PC-3 (cell line): ENCODE data around the gene B3GNT5. TPM values are rescaled to one million over a fixed set of nuclear protein-coding genes. Genes with fewer than 3 reads are reported as not detected.

ENCODE experiments used
- ATAC-seq: fragments of 200-7000 bp; cut with Tn5 transposase; 2 replicates; pipeline ENCODE4 v1.9.1; 2020; ENCODE audit warnings: mild to moderate bottlenecking, moderate library complexity
- BruUV-seq: library from RNA; stranded (reverse); fragments of 400-500 nt; replicated peaks from 2 replicates; lab custom pipeline; 2021; lab: Mats Ljungman, UMichigan
- CTCF ChIA-PET: fragments of 300-600 bp; sonication (Branson Sonifier 250); formaldehyde crosslinking; loops from one replicate; lab custom pipeline; 2022; ENCODE audit warnings: antibody characterized with exemption; lab: Charles Lee
- POLR2A ChIA-PET: fragments of 300-600 bp; sonication (Branson Sonifier 250); formaldehyde crosslinking; loops from one replicate; lab custom pipeline; 2022; ENCODE audit warnings: antibody characterized with exemption; ENCODE audit not compliant: unreplicated experiment; lab: Charles Lee
- DNase-seq: peaks from one replicate; pipeline ENCODE4 v3.0.0-alpha.2; 2015
- H2AFZ ChIP-seq: fragments of 300-600 bp; sonication (generic); 2 replicates; pipeline ENCODE4 v1.6.0; 2016; ENCODE audit warnings: antibody characterized with exemption, low read length
- H3F3A ChIP-seq: fragments of 300-600 bp; sonication (generic); one replicate; pipeline ENCODE4 v1.6.0; 2017; ENCODE audit warnings: antibody characterized with exemption, low read length, control low read depth, mild to moderate bottlenecking; ENCODE audit not compliant: unreplicated experiment
- H3K27ac ChIP-seq: fragments of 300-600 bp; sonication (generic); 2 replicates; pipeline ENCODE4 v1.5.1; 2016; ENCODE audit warnings: mild to moderate bottlenecking, low read length
- H3K27me3 ChIP-seq: fragments of 300-600 bp; sonication (generic); 2 replicates; pipeline ENCODE4 v1.6.1; 2016; ENCODE audit warnings: low read length, mixed read lengths
- H3K36me3 ChIP-seq: fragments of 300-600 bp; sonication (generic); 2 replicates; pipeline ENCODE4 v1.6.1; 2016; ENCODE audit warnings: low read depth, mixed run types, low read length, mixed read lengths
- H3K4me1 ChIP-seq: fragments of 300-600 bp; sonication (generic); 2 replicates; pipeline ENCODE4 v1.5.1; 2016; ENCODE audit warnings: low read length; ENCODE audit not compliant: insufficient read depth
- H3K4me2 ChIP-seq: fragments of 300-600 bp; sonication (generic); 2 replicates; pipeline ENCODE4 v1.6.0; 2016; ENCODE audit warnings: low read length
- H3K4me3 ChIP-seq: fragments of 300-600 bp; sonication (generic); 2 replicates; pipeline ENCODE4 v1.5.1; 2016; ENCODE audit warnings: mild to moderate bottlenecking, low read length, mixed read lengths
- H3K79me2 ChIP-seq: fragments of 300-600 bp; sonication (generic); 2 replicates; pipeline ENCODE4 v1.6.1; 2017; ENCODE audit warnings: low read length, mixed read lengths
- H3K9ac ChIP-seq: fragments of 300-600 bp; sonication (generic); 2 replicates; pipeline ENCODE4 v1.6.0; 2016; ENCODE audit warnings: mild to moderate bottlenecking, low read length
- H3K9me2 ChIP-seq: fragments of 300-600 bp; sonication (generic); replicated peaks from 2 replicates; pipeline ENCODE4 v1.6.1; 2016; ENCODE audit warnings: mixed run types, low read length, mixed read lengths
- H3K9me3 ChIP-seq: fragments of 300-600 bp; sonication (generic); 2 replicates; pipeline ENCODE4 v1.6.1; 2016; ENCODE audit warnings: low read length, mixed read lengths
- H4K20me1 ChIP-seq: fragments of 300-600 bp; sonication (generic); 2 replicates; pipeline ENCODE4 v1.6.1; 2016; ENCODE audit warnings: low read length, mixed read lengths
- EZH2 ChIP-seq: fragments of 300-600 bp; sonication (generic); IDR thresholded peaks from one replicate; pipeline ENCODE4 v1.6.1; 2017; ENCODE audit warnings: antibody characterized with exemption, mild to moderate bottlenecking, low read length; ENCODE audit not compliant: unreplicated experiment
- EZH2phosphoT487 ChIP-seq: fragments of 300-600 bp; sonication (generic); IDR thresholded peaks from 2 replicates; pipeline ENCODE4 v1.6.1; 2018; ENCODE audit warnings: mild to moderate bottlenecking, antibody characterized with exemption, low read length, borderline replicate concordance
- intact Hi-C: fragments of 100-400 bp; cut with micrococcal nuclease; formaldehyde crosslinking; loops from 2 replicates; pipeline ENCODE4 v1.9.0; 2023
- total RNA-seq: library from RNA; depleted of rRNA; stranded (reverse); fragments of >200 nt; gene quantifications from 2 replicates; pipeline ENCODE4 v1.2.3, GENCODE V29; 2014
- TF ChIP-seq, protein P1 (sequence below): fragments of 300-600 bp; sonication (generic); conservative IDR thresholded peaks from 2 replicates; pipeline ENCODE4 v1.5.1; 2017; ENCODE audit warnings: antibody characterized with exemption, low read depth, mild to moderate bottlenecking, low read length

Gene B3GNT5
- total RNA-seq, 1 experiment from 2014 or later: 22.9 TPM

DNA sequence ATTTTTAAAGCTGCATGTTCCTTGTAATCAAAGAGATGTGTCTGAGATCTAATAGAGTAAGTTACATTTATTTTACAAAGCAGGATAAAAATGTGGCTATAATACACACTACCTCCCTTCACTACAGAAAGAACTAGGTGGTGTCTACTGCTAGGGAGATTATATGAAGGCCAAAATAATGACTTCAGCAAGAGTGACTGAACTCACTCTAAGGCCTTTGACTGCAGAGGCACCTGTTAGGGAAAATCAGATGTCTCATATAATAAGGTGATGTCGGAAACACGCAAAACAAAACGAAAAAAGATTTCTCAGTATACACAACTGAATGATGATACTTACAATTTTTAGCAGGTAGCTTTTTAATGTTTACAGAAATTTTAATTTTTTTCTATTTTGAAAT, 19.1 kb downstream of the B3GNT5 start:
- no peak overlapping the region for H2AFZ ChIP-seq
- no peaks in the 10 kb centered on the region for H3K27me3 ChIP-seq
- CTCF ChIA-PET: no interaction called here

DNA sequence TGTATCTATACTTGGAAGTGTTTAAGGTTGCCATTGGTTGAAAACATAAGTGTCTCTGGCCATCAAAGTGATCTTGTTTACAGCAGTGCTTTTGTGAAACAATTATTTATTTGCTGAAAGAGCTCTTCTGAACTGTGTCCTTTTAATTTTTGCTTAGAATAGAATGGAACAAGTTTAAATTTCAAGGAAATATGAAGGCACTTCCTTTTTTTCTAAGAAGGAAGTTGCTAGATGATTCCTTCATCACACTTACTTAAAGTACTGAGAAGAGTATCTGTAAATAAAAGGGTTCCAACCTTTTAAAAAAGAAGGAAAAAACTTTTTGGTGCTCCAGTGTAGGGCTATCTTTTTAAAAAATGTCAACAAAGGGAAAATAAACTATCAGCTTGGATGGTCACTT, 19.7 kb downstream of the B3GNT5 start:
- no peaks in the 10 kb centered on the region for H3K9me2 ChIP-seq
- H3K4me3 ChIP-seq: no peak overlapping the region
- no peak for DNase-seq
- no peak overlapping the region for H3K9ac ChIP-seq
- BruUV-seq: no TSS peak
- peaks cover 6% of the 10 kb centered on the region for H3F3A ChIP-seq
- H4K20me1 ChIP-seq: no peaks in the 10 kb centered on the region
- intact Hi-C loops: loop anchor here (5.0 kb wide), 1 partner anchor 150 kb away; no protein-coding TSS in a partner anchor
- H3K27me3 ChIP-seq: no peaks in the 10 kb centered on the region
- peaks cover 24% of the 10 kb centered on the region for H3K36me3 ChIP-seq
- H3K9me3 ChIP-seq: no peaks in the 10 kb centered on the region
- no peak for ATAC-seq
- H3K4me1 ChIP-seq: peaks cover 74% of the 10 kb centered on the region
- H3K4me2 ChIP-seq: no peak overlapping the region
- H3K27ac ChIP-seq: no peak overlapping the region
- ChIA-PET POLR2A (interaction anchor here (0.5 kb wide), 1 partner anchor 248 kb away, joined by 3 read pairs; no protein-coding TSS in a partner anchor), CTCF (no interaction called here)
- H3K79me2 ChIP-seq: peaks cover 75% of the 10 kb centered on the region
- H2AFZ ChIP-seq: no peak overlapping the region
- TF ChIP-seq EZH2phosphoT487: no peak

More for the DNA sequence above, 19.1 kb downstream of the B3GNT5 start:
- Histone ChIP-seq H3K4me2 (no peak overlapping the region), H4K20me1 (no peaks in the 10 kb centered on the region), H3K4me3 (no peak overlapping the region), H3K9ac (no peak overlapping the region), H3F3A (peaks cover 6% of the 10 kb centered on the region), H3K4me1 (peaks cover 75% of the 10 kb centered on the region), H3K27ac (no peak overlapping the region), H3K79me2 (peaks cover 82% of the 10 kb centered on the region), H3K36me3 (peaks cover 28% of the 10 kb centered on the region), H3K9me2 (no peaks in the 10 kb centered on the region), H3K9me3 (no peaks in the 10 kb centered on the region)
- ATAC-seq: no peak
- BruUV-seq: no TSS peak
- no peak for DNase-seq
- intact Hi-C loops: loop anchor here (5.0 kb wide), 1 partner anchor 150 kb away; no protein-coding TSS in a partner anchor
- POLR2A ChIA-PET: interaction anchor here (0.5 kb wide), 1 partner anchor 247 kb away, joined by 3 read pairs; no protein-coding TSS in a partner anchor
- TF ChIP-seq, protein P1, sequence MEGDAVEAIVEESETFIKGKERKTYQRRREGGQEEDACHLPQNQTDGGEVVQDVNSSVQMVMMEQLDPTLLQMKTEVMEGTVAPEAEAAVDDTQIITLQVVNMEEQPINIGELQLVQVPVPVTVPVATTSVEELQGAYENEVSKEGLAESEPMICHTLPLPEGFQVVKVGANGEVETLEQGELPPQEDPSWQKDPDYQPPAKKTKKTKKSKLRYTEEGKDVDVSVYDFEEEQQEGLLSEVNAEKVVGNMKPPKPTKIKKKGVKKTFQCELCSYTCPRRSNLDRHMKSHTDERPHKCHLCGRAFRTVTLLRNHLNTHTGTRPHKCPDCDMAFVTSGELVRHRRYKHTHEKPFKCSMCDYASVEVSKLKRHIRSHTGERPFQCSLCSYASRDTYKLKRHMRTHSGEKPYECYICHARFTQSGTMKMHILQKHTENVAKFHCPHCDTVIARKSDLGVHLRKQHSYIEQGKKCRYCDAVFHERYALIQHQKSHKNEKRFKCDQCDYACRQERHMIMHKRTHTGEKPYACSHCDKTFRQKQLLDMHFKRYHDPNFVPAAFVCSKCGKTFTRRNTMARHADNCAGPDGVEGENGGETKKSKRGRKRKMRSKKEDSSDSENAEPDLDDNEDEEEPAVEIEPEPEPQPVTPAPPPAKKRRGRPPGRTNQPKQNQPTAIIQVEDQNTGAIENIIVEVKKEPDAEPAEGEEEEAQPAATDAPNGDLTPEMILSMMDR: no peak
- no peak for TF ChIP-seq EZH2phosphoT487
- TF ChIP-seq EZH2: no peak

DNA sequence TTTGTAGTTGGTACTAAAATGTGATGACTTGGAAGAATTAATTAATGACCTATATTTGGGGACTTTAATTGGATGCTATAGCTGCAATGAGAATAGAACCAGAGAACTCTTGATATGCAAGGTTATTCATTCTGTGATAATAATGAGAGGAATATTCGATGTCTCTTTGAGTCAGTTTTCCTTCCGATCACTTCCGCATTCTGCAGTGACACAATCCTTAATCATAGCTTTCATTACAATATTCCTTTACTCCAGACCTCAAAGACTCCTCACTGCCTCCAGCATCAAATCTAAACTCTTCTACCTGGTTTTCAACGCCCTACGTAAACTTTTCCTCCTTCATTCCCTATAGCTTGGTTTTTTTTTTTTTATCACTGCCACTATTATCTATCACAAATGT, 21.6 kb downstream of the B3GNT5 start:
- H3K27me3 ChIP-seq: no peaks in the 10 kb centered on the region
- CTCF ChIA-PET: interaction anchor here (0.6 kb wide), 1 partner anchor 73 kb away, joined by 6 read pairs; no protein-coding TSS in a partner anchor
- H3F3A ChIP-seq: peaks cover 6% of the 10 kb centered on the region
- intact Hi-C loops: loop anchor here (1.0 to 5.0 kb wide), 2 partner anchors 8 to 152 kb away; no protein-coding TSS in a partner anchor
- H3K79me2 ChIP-seq: peaks cover 57% of the 10 kb centered on the region
- TF ChIP-seq, protein P1: no peak
- TF ChIP-seq EZH2: no peak
- POLR2A ChIA-PET: interaction anchor here (0.5 to 1.1 kb wide), 3 partner anchors 18 to 97 kb away, joined by 3 to 14 read pairs (median 9); partner anchors contain the start of gene B3GNT5
- H3K9me2 ChIP-seq: no peaks in the 10 kb centered on the region
- no TSS peak for BruUV-seq
- H4K20me1 ChIP-seq: no peaks in the 10 kb centered on the region
- H3K4me2 ChIP-seq: peak overlapping the region; percentile 76
- H3K36me3 ChIP-seq: peaks cover 19% of the 10 kb centered on the region; the same call in 1 of the 2 replicates
- ATAC-seq (peak; percentile 53), DNase-seq (peak; percentile 90)
- no peak overlapping the region for H2AFZ ChIP-seq
- H3K4me1 ChIP-seq: peaks cover 78% of the 10 kb centered on the region
- peak overlapping the region; percentile 37; the same call in 1 of the 2 replicates for H3K4me3 ChIP-seq
- H3K9ac ChIP-seq: peak overlapping the region; percentile 55
- peak overlapping the region; percentile 89 for H3K27ac ChIP-seq
- no peaks in the 10 kb centered on the region for H3K9me3 ChIP-seq
